Loucy (cell line): Measurements from ENCODE around the gene B9D2.
"Not testable (repeated sequence)": the region's sequence is repeated elsewhere in the genome, so short reads cannot be mapped to it uniquely, and the experiment has no call there.

Source experiments
- H2AFZ ChIP-seq: fragments of 200-600 bp; sonication (generic); 2 replicates; pipeline ENCODE4 v1.6.0; 2016; ENCODE audit warnings: antibody characterized with exemption, mild to moderate bottlenecking, low read length, moderate library complexity
- H3F3A ChIP-seq: fragments of 200-600 bp; 2 replicates; pipeline ENCODE4 v1.6.0; 2016; ENCODE audit warnings: antibody characterized with exemption, low read depth, mild to moderate bottlenecking
- H3K27me3 ChIP-seq: fragments of 200-600 bp; sonication (generic); 2 replicates; pipeline ENCODE4 v1.6.1; 2014; ENCODE audit warnings: low read length, mild to moderate bottlenecking; ENCODE audit not compliant: insufficient read depth, poor library complexity, severe bottlenecking
- H3K36me3 ChIP-seq: fragments of 200-600 bp; sonication (generic); 2 replicates; pipeline ENCODE4 v1.6.1; 2016; ENCODE audit warnings: low read length; ENCODE audit not compliant: insufficient read depth
- H3K4me1 ChIP-seq: fragments of 200-600 bp; sonication (generic); 2 replicates; pipeline ENCODE4 v1.5.1; 2014; ENCODE audit warnings: low read length, mild to moderate bottlenecking; ENCODE audit not compliant: insufficient read depth, poor library complexity, severe bottlenecking
- H3K4me2 ChIP-seq: fragments of 200-600 bp; sonication (generic); 2 replicates; pipeline ENCODE4 v1.6.0; 2014; ENCODE audit warnings: antibody characterized with exemption, low read length, low read depth, mild to moderate bottlenecking; ENCODE audit not compliant: poor library complexity, severe bottlenecking
- H3K4me3 ChIP-seq: fragments of 200-600 bp; sonication (generic); 2 replicates; pipeline ENCODE4 v1.5.1; 2014; ENCODE audit warnings: low read length, mild to moderate bottlenecking, mixed read lengths; ENCODE audit not compliant: poor library complexity, severe bottlenecking
- H3K79me2 ChIP-seq: fragments of 200-600 bp; sonication (generic); 2 replicates; pipeline ENCODE4 v1.6.1; 2014; ENCODE audit warnings: low read length; ENCODE audit not compliant: insufficient read depth
- H3K9ac ChIP-seq: fragments of 200-600 bp; sonication (generic); 2 replicates; pipeline ENCODE4 v1.6.0; 2014; ENCODE audit warnings: mild to moderate bottlenecking, low read depth, low read length, moderate library complexity; ENCODE audit not compliant: poor library complexity, severe bottlenecking
- H3K9me2 ChIP-seq: fragments of 200-600 bp; sonication (generic); replicated peaks from 2 replicates; pipeline ENCODE4 v1.6.1; 2016; ENCODE audit warnings: low read depth, low read length, mixed read lengths
- H3K9me3 ChIP-seq: fragments of 200-600 bp; sonication (generic); 2 replicates; pipeline ENCODE4 v1.6.1; 2014; ENCODE audit warnings: mild to moderate bottlenecking, antibody characterized with exemption, low read length, low read depth; ENCODE audit not compliant: insufficient read depth
- H4K20me1 ChIP-seq: fragments of 200-600 bp; sonication (generic); 2 replicates; pipeline ENCODE4 v1.6.0; 2014; ENCODE audit warnings: antibody characterized with exemption, low read length, mild to moderate bottlenecking; ENCODE audit not compliant: insufficient read depth, poor library complexity, severe bottlenecking
- EZH2phosphoT487 ChIP-seq: fragments of 200-600 bp; IDR thresholded peaks from 2 replicates; pipeline ENCODE4 v1.6.1; 2018; ENCODE audit warnings: antibody characterized with exemption, mild to moderate bottlenecking, moderate library complexity, borderline replicate concordance
- TF ChIP-seq, protein P1 (sequence below): fragments of 200-600 bp; sonication (generic); conservative IDR thresholded peaks from 2 replicates; pipeline ENCODE4 v1.5.1; 2014; ENCODE audit warnings: mild to moderate bottlenecking, antibody characterized with exemption, low read length

The B9D2 gene

DNA sequence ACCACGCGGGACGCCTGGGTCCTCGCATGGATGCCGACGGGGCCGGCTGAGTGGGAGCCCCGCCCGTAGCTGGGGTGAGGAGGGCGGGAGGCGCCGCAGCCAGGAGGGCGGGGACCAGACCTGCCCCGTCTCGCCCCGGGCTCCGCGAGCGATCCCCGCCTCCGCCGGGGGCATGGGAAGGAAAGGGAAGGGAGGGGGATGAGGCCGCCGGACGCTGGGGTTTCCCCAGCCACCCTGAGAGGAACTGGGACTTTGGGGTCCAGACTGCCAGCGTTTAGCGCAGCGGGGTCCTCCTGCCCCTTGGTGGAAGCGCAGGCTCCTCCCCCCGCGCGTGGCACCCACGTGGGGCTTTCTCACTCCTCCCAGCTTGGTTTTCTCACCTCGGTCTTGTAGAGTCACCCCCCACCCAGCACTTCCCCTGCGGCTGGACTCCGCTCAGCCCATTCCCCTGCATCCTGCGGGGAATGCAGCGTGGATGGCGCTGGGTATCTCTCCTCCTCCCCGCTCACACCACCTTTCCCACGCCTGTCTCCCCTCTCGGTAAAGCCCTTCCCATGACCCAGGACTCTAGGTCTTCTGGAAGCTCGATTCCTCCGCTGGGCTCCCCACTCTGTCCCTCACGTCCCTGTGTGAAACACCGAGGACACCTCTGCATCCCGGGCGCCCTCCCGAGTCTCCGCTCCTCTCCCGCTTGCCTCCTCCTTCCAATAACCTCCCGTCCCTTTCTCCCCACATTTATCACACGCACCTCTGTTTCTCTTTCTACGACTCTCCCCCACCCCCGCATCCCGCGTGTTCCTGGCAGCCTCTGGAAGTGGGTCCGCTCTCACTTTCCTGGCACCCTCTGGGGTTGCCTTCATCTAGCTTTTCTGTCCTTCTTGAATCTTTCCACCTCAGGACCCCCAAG lies 12.4 kb downstream of the B9D2 start:
- H4K20me1 ChIP-seq = peaks cover 35% of the 10 kb centered on the region
- H3K36me3 ChIP-seq = peaks cover 4% of the 10 kb centered on the region; the same call in 1 of the 2 replicates
- TF ChIP-seq, protein P1, sequence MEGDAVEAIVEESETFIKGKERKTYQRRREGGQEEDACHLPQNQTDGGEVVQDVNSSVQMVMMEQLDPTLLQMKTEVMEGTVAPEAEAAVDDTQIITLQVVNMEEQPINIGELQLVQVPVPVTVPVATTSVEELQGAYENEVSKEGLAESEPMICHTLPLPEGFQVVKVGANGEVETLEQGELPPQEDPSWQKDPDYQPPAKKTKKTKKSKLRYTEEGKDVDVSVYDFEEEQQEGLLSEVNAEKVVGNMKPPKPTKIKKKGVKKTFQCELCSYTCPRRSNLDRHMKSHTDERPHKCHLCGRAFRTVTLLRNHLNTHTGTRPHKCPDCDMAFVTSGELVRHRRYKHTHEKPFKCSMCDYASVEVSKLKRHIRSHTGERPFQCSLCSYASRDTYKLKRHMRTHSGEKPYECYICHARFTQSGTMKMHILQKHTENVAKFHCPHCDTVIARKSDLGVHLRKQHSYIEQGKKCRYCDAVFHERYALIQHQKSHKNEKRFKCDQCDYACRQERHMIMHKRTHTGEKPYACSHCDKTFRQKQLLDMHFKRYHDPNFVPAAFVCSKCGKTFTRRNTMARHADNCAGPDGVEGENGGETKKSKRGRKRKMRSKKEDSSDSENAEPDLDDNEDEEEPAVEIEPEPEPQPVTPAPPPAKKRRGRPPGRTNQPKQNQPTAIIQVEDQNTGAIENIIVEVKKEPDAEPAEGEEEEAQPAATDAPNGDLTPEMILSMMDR = no peak
- TF ChIP-seq EZH2phosphoT487 = no peak
- peak overlapping the region; percentile 92 for H3K4me3 ChIP-seq
- H3K79me2 ChIP-seq = peaks cover 70% of the 10 kb centered on the region
- H3F3A ChIP-seq = no peaks in the 10 kb centered on the region; the same call in 1 of the 2 replicates
- H3K9ac ChIP-seq = peak overlapping the region; percentile 92
- H3K9me3 ChIP-seq = no peaks in the 10 kb centered on the region
- H3K9me2 ChIP-seq = no peaks in the 10 kb centered on the region
- H2AFZ ChIP-seq = no peak overlapping the region
- H3K4me2 ChIP-seq = peak overlapping the region; percentile 100
- H3K4me1 ChIP-seq = peaks cover 37% of the 10 kb centered on the region
- H3K27me3 ChIP-seq = no peaks in the 10 kb centered on the region

DNA sequence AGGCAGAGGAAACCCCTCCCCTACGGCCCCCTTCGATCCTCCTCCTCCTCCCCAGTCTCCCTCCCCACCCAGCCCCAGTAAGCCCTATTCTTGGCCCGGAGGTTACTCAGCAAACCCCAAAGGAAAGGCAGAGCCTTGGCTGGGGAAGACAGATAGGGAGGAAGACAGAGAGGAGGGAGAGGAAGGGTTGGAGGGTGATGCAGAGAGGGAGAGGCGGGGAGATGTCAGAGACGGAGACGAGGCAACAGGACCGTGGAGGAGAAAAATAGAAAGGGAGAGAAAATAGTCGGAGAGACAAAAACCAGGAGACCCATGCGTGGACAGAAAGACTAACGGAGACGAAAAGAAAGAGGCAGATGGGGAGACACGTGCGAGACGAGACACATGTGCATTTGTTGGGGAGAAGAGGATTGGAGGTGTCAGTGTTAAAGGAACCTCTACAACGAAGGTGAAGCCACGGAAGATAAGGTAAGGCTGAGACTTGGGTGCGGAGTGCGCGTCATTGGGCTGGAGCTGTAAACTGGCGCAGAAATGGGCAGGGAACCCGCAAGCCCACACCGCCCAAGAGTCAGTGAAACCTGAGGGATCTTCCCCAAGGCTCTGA lies 13.1 kb downstream of the B9D2 start:
- Histone ChIP-seq H4K20me1 (peaks cover 39% of the 10 kb centered on the region), H2AFZ (no peak overlapping the region), H3K79me2 (peaks cover 78% of the 10 kb centered on the region), H3F3A (no peaks in the 10 kb centered on the region; the same call in 1 of the 2 replicates), H3K9ac (peak overlapping the region; percentile 92), H3K27me3 (no peaks in the 10 kb centered on the region), H3K4me1 (peaks cover 34% of the 10 kb centered on the region), H3K4me2 (peak overlapping the region; percentile 100), H3K36me3 (peaks cover 11% of the 10 kb centered on the region; the same call in 1 of the 2 replicates), H3K9me2 (no peaks in the 10 kb centered on the region), H3K4me3 (peak overlapping the region; percentile 92), H3K9me3 (no peaks in the 10 kb centered on the region)
- TF ChIP-seq, protein P1 = no peak
- no peak for TF ChIP-seq EZH2phosphoT487

DNA sequence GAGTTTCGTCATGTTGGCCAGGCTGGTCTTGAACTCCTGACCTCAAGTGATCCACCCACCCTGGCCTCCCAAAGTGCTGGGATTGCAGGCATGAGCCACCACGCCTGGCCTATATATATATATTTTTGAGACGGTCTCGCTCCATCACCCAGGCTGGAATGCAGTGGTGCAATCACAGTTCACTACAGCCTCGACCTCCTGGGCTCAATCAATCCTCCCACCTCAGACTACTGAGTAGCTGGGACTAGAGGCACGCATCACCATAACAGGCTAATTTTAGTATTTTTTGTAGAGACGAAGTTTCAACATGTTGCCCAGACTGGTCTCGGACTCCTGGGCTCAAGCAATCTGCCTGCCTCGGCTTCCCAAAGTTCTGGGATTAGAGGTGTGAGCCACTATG lies 17.0 kb downstream of the B9D2 start:
- H3K9me2 ChIP-seq, H3K27me3 ChIP-seq, H3K9ac ChIP-seq, H3K4me2 ChIP-seq, H2AFZ ChIP-seq, H3F3A ChIP-seq, H3K9me3 ChIP-seq, H3K4me3 ChIP-seq: not testable (repeated sequence)
- Histone ChIP-seq H3K4me1 (peaks cover 33% of the 10 kb centered on the region), H4K20me1 (peaks cover 53% of the 10 kb centered on the region), H3K79me2 (peaks cover 71% of the 10 kb centered on the region), H3K36me3 (peaks cover 36% of the 10 kb centered on the region; the same call in 1 of the 2 replicates)
